ENCODE results near the gene PIGL.

DNA sequence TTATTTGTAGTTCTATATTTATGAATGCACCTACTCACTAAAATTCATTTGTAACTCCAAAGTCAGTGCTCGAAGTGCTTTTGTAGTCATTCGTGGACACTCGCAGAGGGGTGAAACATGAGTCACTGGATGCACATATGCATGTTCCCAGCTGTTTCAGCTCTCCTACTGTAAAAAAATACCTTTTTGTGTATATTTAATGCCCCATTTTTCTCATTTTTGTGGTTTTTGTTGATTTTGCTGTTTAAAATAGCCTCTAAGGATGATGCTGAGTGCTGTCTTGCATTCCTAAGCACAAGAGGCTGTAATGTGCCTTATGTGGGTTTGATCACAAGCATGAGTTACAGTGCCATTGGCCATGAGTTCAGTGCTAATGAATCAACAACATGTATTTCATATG lies 105.6 kb downstream of the PIGL start:
- no peak for TF ChIP-seq POLR2A (IDR thresholded peaks at IDR 0.05)
- TF ChIP-seq, protein P1, sequence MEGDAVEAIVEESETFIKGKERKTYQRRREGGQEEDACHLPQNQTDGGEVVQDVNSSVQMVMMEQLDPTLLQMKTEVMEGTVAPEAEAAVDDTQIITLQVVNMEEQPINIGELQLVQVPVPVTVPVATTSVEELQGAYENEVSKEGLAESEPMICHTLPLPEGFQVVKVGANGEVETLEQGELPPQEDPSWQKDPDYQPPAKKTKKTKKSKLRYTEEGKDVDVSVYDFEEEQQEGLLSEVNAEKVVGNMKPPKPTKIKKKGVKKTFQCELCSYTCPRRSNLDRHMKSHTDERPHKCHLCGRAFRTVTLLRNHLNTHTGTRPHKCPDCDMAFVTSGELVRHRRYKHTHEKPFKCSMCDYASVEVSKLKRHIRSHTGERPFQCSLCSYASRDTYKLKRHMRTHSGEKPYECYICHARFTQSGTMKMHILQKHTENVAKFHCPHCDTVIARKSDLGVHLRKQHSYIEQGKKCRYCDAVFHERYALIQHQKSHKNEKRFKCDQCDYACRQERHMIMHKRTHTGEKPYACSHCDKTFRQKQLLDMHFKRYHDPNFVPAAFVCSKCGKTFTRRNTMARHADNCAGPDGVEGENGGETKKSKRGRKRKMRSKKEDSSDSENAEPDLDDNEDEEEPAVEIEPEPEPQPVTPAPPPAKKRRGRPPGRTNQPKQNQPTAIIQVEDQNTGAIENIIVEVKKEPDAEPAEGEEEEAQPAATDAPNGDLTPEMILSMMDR (IDR thresholded peaks at IDR 0.05): no peak

Data from uterus (tissue), 2 donors.